ENCODE data around the gene FXYD1.

GRCh38 chr19:35116072-35116801 is 22.4 kb upstream of the FXYD1 start:
- TF ChIP-seq TARDBP (IDR thresholded peaks at IDR 0.05) (no peak), FOXK2 (IDR thresholded peaks at IDR 0.05) (no peak), FOXM1 (IDR thresholded peaks at IDR 0.05; ENCODE audit: borderline replicate concordance) (no peak)
